GDM1 (cell line): ENCODE data around the gene DIS3L2.
"Not testable (repeated sequence)": the region's sequence is repeated elsewhere in the genome, so short reads cannot be mapped to it uniquely, and the experiment has no call there.

Source experiments
- DNase-seq: peaks from one replicate; lab custom pipeline; 2025; lab: John Stamatoyannopoulos, UW

Gene DIS3L2

GRCh38 chr2:232058063-232058877, 96.8 kb downstream of the DIS3L2 start:
- DNase-seq, result no peak

GRCh38 chr2:232058931-232059330, 97.4 kb downstream of the DIS3L2 start:
- DNase-seq, result no peak

GRCh38 chr2:232061265-232061664, 99.8 kb downstream of the DIS3L2 start:
- no peak for DNase-seq

- no peak for DNase-seq
These were observed 111.5 kb downstream of the DIS3L2 start for GRCh38 chr2:232073026-232073425.

GRCh38 chr2:232073699-232074098, 112.2 kb downstream of the DIS3L2 start:
- no peak for DNase-seq

GRCh38 chr2:232075080-232075479, 113.6 kb downstream of the DIS3L2 start:
- DNase-seq, result no peak

GRCh38 chr2:232075859-232076258, 114.3 kb downstream of the DIS3L2 start:
- no peak for DNase-seq

GRCh38 chr2:232076272-232076671, 114.8 kb downstream of the DIS3L2 start:
- DNase-seq, result no peak

GRCh38 chr2:232076736-232077135, 115.2 kb downstream of the DIS3L2 start:
- no peak for DNase-seq

- DNase-seq, result no peak
These were observed 123.7 kb downstream of the DIS3L2 start for GRCh38 chr2:232085164-232085563.

GRCh38 chr2:232085826-232086425, 124.4 kb downstream of the DIS3L2 start:
- no peak for DNase-seq

- DNase-seq, result no peak
These were observed 127.3 kb downstream of the DIS3L2 start for GRCh38 chr2:232088771-232089170.

- no peak for DNase-seq
These were observed 132.7 kb downstream of the DIS3L2 start for GRCh38 chr2:232094201-232094600.

- no peak for DNase-seq
These were observed 133.4 kb downstream of the DIS3L2 start for GRCh38 chr2:232094883-232095282.

GRCh38 chr2:232097260-232097659, 135.7 kb downstream of the DIS3L2 start:
- DNase-seq, result no peak

- DNase-seq, result no peak
These were observed 136.2 kb downstream of the DIS3L2 start for GRCh38 chr2:232097758-232098157.

GRCh38 chr2:232102380-232102779, 140.9 kb downstream of the DIS3L2 start:
- DNase-seq, result no peak

GRCh38 chr2:232103140-232103737, 141.7 kb downstream of the DIS3L2 start:
- DNase-seq, result no peak

- DNase-seq, result no peak
These were observed 142.6 kb downstream of the DIS3L2 start for GRCh38 chr2:232104076-232104646.

GRCh38 chr2:232111551-232111950, 150.0 kb downstream of the DIS3L2 start:
- no peak for DNase-seq

GRCh38 chr2:232113821-232114220, 152.3 kb downstream of the DIS3L2 start:
- DNase-seq, result no peak

GRCh38 chr2:232115728-232116361, 154.3 kb downstream of the DIS3L2 start:
- not testable (repeated sequence) for DNase-seq
